ENCODE data around the gene TNFRSF12A. TPM values are rescaled to one million over a fixed set of nuclear protein-coding genes. Genes with fewer than 3 reads are reported as not detected.

TNFRSF12A gene
- total and polyA plus RNA-seq, 2 of the 8 experiments (the other 6 are each of a cell fraction or from before 2014, with no cell fraction given) = 81.0 to 82.5 TPM

DNA sequence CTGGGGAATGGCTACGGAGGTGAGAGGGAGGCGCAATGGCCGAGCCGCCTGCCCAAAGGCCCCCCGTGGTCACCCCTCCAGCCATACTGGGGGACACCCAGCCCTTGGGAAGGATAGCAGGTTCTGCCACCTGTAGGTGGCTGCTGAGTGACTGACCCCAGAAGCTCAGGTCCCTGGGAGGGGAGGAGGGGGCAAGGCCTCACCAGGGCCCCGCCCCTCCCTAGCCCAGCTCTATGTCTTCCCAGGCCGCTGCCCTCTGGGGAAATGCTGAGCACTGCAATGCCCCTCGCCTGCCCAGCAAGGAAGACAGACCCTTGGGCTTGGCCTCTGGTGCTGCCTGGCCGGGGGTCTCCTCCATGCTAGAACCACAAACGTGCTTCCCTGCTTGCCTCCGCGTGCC is 18.9 kb upstream of the TNFRSF12A start (continued):
- TF ChIP-seq, protein P1, sequence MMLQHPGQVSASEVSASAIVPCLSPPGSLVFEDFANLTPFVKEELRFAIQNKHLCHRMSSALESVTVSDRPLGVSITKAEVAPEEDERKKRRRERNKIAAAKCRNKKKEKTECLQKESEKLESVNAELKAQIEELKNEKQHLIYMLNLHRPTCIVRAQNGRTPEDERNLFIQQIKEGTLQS (IDR thresholded peaks at IDR 0.05; ENCODE audit: insufficient read depth, low read depth, low read length) = no peak
- no peak for TF ChIP-seq CEBPB (IDR thresholded peaks at IDR 0.05; ENCODE audit: low read depth, low read length)
